Measurements from ENCODE around the gene DYNLRB2.

Gene DYNLRB2

GRCh38 chr16:80599466-80599865 is 58.7 kb downstream of the DYNLRB2 start:
- no peak for DNase-seq (ENCODE audit: low read depth in 2 of 2)
